ENCODE data around the gene ARMC6. TPM values are rescaled to one million over a fixed set of nuclear protein-coding genes. Genes with fewer than 3 reads are reported as not detected.

The ARMC6 gene
- total RNA-seq, 1 experiment from 2014 or later: 51.4 TPM

DNA sequence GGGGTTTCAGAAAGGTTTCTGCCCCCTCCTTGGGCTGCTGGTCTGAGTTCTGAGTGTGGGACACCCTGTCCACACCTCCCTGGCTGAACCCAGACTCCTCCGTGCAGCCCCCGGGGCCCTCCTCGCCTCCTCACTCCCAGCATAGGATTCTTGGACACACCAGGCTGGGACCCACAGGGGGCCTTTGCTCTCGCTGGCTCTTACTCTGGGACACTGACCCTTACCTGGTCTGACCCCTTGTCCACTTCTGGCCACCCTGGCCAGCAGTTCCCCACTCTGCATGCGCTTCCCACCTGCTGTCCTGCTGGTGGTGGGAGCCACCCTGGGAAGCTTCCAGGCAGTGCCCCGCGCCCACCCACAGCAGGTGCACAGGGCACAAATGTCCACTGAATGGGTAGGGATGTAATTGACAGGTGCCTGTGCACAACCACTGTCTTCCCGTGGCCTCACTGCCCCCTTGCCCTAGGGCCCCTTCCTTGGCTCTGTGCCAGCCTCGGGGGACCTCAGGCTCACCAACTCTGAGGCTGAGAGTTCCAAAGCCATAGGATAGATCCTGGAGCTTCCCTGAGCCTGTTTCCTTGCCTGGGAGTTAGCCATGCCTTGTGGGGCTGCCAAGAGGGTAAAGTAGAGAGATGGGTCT lies 23.4 kb downstream of the ARMC6 start:
- ATAC-seq (no peak), DNase-seq (ENCODE audit: low read depth, low spot score) (no peak)
- CTCF ChIA-PET: no interaction called here
- no peak for TF ChIP-seq TCF7L2 (IDR thresholded peaks at IDR 0.05; ENCODE audit: low read depth, low read length)
- TF ChIP-seq, protein P1, sequence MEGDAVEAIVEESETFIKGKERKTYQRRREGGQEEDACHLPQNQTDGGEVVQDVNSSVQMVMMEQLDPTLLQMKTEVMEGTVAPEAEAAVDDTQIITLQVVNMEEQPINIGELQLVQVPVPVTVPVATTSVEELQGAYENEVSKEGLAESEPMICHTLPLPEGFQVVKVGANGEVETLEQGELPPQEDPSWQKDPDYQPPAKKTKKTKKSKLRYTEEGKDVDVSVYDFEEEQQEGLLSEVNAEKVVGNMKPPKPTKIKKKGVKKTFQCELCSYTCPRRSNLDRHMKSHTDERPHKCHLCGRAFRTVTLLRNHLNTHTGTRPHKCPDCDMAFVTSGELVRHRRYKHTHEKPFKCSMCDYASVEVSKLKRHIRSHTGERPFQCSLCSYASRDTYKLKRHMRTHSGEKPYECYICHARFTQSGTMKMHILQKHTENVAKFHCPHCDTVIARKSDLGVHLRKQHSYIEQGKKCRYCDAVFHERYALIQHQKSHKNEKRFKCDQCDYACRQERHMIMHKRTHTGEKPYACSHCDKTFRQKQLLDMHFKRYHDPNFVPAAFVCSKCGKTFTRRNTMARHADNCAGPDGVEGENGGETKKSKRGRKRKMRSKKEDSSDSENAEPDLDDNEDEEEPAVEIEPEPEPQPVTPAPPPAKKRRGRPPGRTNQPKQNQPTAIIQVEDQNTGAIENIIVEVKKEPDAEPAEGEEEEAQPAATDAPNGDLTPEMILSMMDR (IDR thresholded peaks at IDR 0.05): no peak
- TF ChIP-seq SIN3A (IDR thresholded peaks at IDR 0.05; ENCODE audit: borderline replicate concordance, insufficient read depth, low read depth, low read length): no peak
- no peak for TF ChIP-seq POLR2AphosphoS5 (IDR thresholded peaks at IDR 0.05; ENCODE audit: low read depth, low read length)
- TF ChIP-seq, protein P2, sequence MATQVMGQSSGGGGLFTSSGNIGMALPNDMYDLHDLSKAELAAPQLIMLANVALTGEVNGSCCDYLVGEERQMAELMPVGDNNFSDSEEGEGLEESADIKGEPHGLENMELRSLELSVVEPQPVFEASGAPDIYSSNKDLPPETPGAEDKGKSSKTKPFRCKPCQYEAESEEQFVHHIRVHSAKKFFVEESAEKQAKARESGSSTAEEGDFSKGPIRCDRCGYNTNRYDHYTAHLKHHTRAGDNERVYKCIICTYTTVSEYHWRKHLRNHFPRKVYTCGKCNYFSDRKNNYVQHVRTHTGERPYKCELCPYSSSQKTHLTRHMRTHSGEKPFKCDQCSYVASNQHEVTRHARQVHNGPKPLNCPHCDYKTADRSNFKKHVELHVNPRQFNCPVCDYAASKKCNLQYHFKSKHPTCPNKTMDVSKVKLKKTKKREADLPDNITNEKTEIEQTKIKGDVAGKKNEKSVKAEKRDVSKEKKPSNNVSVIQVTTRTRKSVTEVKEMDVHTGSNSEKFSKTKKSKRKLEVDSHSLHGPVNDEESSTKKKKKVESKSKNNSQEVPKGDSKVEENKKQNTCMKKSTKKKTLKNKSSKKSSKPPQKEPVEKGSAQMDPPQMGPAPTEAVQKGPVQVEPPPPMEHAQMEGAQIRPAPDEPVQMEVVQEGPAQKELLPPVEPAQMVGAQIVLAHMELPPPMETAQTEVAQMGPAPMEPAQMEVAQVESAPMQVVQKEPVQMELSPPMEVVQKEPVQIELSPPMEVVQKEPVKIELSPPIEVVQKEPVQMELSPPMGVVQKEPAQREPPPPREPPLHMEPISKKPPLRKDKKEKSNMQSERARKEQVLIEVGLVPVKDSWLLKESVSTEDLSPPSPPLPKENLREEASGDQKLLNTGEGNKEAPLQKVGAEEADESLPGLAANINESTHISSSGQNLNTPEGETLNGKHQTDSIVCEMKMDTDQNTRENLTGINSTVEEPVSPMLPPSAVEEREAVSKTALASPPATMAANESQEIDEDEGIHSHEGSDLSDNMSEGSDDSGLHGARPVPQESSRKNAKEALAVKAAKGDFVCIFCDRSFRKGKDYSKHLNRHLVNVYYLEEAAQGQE (IDR thresholded peaks at IDR 0.05; ENCODE audit: insufficient read depth in 1 of 2, low read depth in 2 of 2, low read length in 1 of 2): no peak
- in situ Hi-C loops (cut with HindIII; ENCODE audit: low pct_unique_long_range_greater_than_20kb, low sequenced_read_pairs): no loop called here
- Histone ChIP-seq H3K36me3 (ENCODE audit: control insufficient read depth, insufficient read depth, low read length) (no peaks in the 10 kb centered on the region), H3K9me3 (ENCODE audit: control insufficient read depth, insufficient read depth, low read depth, low read length) (no peaks in the 10 kb centered on the region), H3K27me3 (ENCODE audit: control insufficient read depth, insufficient read depth, low read length) (no peaks in the 10 kb centered on the region), H3K4me3 (ENCODE audit: low read depth in 2 of 2, low read length in 2 of 2) (no peak overlapping the region), H3K4me1 (ENCODE audit: control insufficient read depth, insufficient read depth, low read length) (peaks cover 4% of the 10 kb centered on the region), H3K27ac (ENCODE audit: low read length) (no peak overlapping the region)
- POLR2A ChIA-PET: no interaction called here
- intact Hi-C loops (cut with micrococcal nuclease; ENCODE audit: unreplicated experiment): no loop called here
- no TSS peak for BruUV-seq (replicated peaks)

DNA sequence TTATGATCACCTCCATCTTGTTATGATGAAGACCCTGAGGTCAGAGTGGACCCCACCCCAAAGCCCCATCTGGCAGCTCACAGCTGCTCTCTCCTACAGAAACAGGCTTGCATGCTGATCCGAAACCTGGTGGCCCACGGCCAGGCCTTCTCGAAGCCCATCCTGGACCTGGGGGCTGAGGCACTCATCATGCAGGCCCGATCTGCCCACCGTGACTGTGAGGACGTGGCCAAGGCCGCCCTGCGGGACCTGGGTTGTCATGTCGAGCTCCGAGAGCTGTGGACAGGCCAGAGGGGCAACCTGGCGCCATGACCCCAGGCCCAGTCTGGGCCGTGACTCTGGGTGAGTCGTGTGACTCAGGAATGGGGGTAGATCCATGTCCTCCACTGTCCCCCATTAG lies 23.9 kb downstream of the ARMC6 start:
- intact Hi-C loops (cut with micrococcal nuclease; ENCODE audit: unreplicated experiment) (no loop called here), in situ Hi-C loops (cut with HindIII; ENCODE audit: low pct_unique_long_range_greater_than_20kb, low sequenced_read_pairs) (no loop called here)
- TF ChIP-seq POLR2AphosphoS5 (IDR thresholded peaks at IDR 0.05; ENCODE audit: low read depth, low read length) (no peak), TCF7L2 (IDR thresholded peaks at IDR 0.05; ENCODE audit: low read depth, low read length) (no peak), SIN3A (IDR thresholded peaks at IDR 0.05; ENCODE audit: borderline replicate concordance, insufficient read depth, low read depth, low read length) (no peak)
- TF ChIP-seq, protein P1 (IDR thresholded peaks at IDR 0.05): no peak
- TF ChIP-seq, protein P2 (IDR thresholded peaks at IDR 0.05; ENCODE audit: insufficient read depth in 1 of 2, low read depth in 2 of 2, low read length in 1 of 2): no peak
- Histone ChIP-seq H3K4me3 (ENCODE audit: low read depth in 2 of 2, low read length in 2 of 2) (no peak overlapping the region), H3K4me1 (ENCODE audit: control insufficient read depth, insufficient read depth, low read length) (peaks cover 6% of the 10 kb centered on the region), H3K36me3 (ENCODE audit: control insufficient read depth, insufficient read depth, low read length) (no peaks in the 10 kb centered on the region), H3K9me3 (ENCODE audit: control insufficient read depth, insufficient read depth, low read depth, low read length) (no peaks in the 10 kb centered on the region), H3K27me3 (ENCODE audit: control insufficient read depth, insufficient read depth, low read length) (no peaks in the 10 kb centered on the region), H3K27ac (ENCODE audit: low read length) (no peak overlapping the region)
- DNase-seq (ENCODE audit: low read depth, low spot score): no peak
- ATAC-seq: no peak
- POLR2A ChIA-PET: no interaction called here
- CTCF ChIA-PET: interaction anchor here (0.6 kb wide), 1 partner anchor 48 kb away, joined by 3 read pairs; no protein-coding TSS in a partner anchor
- BruUV-seq (replicated peaks): no TSS peak
